ENCODE measurements around the gene C1orf74.

DNA sequence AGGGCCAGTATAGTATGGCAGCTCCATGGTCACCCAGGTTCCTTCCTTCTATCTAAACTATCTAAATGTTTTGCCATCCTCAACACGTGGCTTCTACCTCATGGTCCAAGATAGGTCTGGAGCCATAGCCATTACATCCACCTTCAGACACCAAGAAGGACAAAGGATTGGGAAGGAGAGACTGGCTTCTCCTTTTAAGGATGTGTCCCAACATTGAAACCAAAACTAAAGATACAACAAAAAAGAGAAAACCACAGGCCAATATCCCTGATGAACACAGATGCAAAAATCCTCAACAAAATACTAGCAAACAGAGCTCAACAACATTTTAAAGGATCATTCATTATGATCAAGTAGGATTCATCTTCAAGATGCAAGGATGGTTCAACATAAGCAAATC, 54.9 kb downstream of the C1orf74 start:
- TF ChIP-seq ELF4 (CRISPR knock-in tag; IDR thresholded peaks at IDR 0.05; ENCODE audit: low read depth), result no peak
- TF ChIP-seq, protein P1, sequence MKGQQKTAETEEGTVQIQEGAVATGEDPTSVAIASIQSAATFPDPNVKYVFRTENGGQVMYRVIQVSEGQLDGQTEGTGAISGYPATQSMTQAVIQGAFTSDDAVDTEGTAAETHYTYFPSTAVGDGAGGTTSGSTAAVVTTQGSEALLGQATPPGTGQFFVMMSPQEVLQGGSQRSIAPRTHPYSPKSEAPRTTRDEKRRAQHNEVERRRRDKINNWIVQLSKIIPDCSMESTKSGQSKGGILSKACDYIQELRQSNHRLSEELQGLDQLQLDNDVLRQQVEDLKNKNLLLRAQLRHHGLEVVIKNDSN (CRISPR knock-in tag; IDR thresholded peaks at IDR 0.05), result no peak
- TF ChIP-seq, protein P2, sequence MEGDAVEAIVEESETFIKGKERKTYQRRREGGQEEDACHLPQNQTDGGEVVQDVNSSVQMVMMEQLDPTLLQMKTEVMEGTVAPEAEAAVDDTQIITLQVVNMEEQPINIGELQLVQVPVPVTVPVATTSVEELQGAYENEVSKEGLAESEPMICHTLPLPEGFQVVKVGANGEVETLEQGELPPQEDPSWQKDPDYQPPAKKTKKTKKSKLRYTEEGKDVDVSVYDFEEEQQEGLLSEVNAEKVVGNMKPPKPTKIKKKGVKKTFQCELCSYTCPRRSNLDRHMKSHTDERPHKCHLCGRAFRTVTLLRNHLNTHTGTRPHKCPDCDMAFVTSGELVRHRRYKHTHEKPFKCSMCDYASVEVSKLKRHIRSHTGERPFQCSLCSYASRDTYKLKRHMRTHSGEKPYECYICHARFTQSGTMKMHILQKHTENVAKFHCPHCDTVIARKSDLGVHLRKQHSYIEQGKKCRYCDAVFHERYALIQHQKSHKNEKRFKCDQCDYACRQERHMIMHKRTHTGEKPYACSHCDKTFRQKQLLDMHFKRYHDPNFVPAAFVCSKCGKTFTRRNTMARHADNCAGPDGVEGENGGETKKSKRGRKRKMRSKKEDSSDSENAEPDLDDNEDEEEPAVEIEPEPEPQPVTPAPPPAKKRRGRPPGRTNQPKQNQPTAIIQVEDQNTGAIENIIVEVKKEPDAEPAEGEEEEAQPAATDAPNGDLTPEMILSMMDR (IDR thresholded peaks at IDR 0.05), result no peak
- TF ChIP-seq CREM (CRISPR knock-in tag; IDR thresholded peaks at IDR 0.05), result no peak
- TF ChIP-seq MXD4 (CRISPR knock-in tag; IDR thresholded peaks at IDR 0.05; ENCODE audit: borderline replicate concordance), result no peak
- TF ChIP-seq TCF7 (CRISPR knock-in tag; IDR thresholded peaks at IDR 0.05; ENCODE audit: low read depth), result no peak

Measured in WTC11 (cell line).